ENCODE results near the gene ATP6V0B. TPM values are rescaled to one million over a fixed set of nuclear protein-coding genes. Genes with fewer than 3 reads are reported as not detected.

Gene ATP6V0B
- total and polyA plus RNA-seq, 2 experiments from 2014 or later = 112 to 142 TPM

GRCh38 chr1:43993206-43993914 lies 18.6 kb downstream of the ATP6V0B start:
- Histone ChIP-seq H3F3A (replicated peaks; ENCODE audit: low read depth) (peaks cover 21% of the 10 kb centered on the region), H3K79me2 (replicated peaks; ENCODE audit: insufficient read depth) (no peaks in the 10 kb centered on the region), H3K4me2 (0 out of 2 replicates have a peak overlapping the region, but pooled peaks have one; percentile 97), H3K27me3 (ENCODE audit: insufficient read depth) (peaks cover 11% of the 10 kb centered on the region; the same call in 1 of the 2 replicates), H2AFZ (no peak overlapping the region), H3K27ac (ENCODE audit: low read depth) (no peak overlapping the region), H3K36me3 (ENCODE audit: insufficient read depth) (no peaks in the 10 kb centered on the region), H4K20me1 (replicated peaks; ENCODE audit: insufficient read depth) (no peaks in the 10 kb centered on the region), H3K9me2 (ENCODE audit: insufficient read depth) (no peaks in the 10 kb centered on the region), H3K4me1 (ENCODE audit: insufficient read depth) (peaks cover 10% of the 10 kb centered on the region), H3K4me3 (no peak overlapping the region; the same call in 1 of the 2 replicates)
- TF ChIP-seq CREB1 (CRISPR knock-in tag; IDR thresholded peaks at IDR 0.05; ENCODE audit: low read depth) (no peak), REST (IDR thresholded peaks at IDR 0.05; ENCODE audit: unreplicated experiment) (no peak), POLR2AphosphoS5 (IDR thresholded peaks at IDR 0.05; ENCODE audit: low read depth) (no peak), NANOG (IDR thresholded peaks at IDR 0.05; ENCODE audit: borderline replicate concordance) (no peak), JUNB (IDR thresholded peaks at IDR 0.05; ENCODE audit: unreplicated experiment) (no peak), EZH2phosphoT487 (IDR thresholded peaks at IDR 0.05; ENCODE audit: unreplicated experiment) (no peak), STAT1 (IDR thresholded peaks at IDR 0.05; ENCODE audit: unreplicated experiment) (no peak), ZNF331 (CRISPR knock-in tag; IDR thresholded peaks at IDR 0.05; ENCODE audit: low read depth) (no peak), EZH2 (IDR thresholded peaks at IDR 0.05; ENCODE audit: low read depth, unreplicated experiment) (no peak)
- TF ChIP-seq, protein P1, sequence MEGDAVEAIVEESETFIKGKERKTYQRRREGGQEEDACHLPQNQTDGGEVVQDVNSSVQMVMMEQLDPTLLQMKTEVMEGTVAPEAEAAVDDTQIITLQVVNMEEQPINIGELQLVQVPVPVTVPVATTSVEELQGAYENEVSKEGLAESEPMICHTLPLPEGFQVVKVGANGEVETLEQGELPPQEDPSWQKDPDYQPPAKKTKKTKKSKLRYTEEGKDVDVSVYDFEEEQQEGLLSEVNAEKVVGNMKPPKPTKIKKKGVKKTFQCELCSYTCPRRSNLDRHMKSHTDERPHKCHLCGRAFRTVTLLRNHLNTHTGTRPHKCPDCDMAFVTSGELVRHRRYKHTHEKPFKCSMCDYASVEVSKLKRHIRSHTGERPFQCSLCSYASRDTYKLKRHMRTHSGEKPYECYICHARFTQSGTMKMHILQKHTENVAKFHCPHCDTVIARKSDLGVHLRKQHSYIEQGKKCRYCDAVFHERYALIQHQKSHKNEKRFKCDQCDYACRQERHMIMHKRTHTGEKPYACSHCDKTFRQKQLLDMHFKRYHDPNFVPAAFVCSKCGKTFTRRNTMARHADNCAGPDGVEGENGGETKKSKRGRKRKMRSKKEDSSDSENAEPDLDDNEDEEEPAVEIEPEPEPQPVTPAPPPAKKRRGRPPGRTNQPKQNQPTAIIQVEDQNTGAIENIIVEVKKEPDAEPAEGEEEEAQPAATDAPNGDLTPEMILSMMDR (conservative IDR thresholded peaks at IDR 0.05; ENCODE audit: low read depth in 2 of 2) = no peak
- Mint-ChIP-seq H3K4me1 (peaks cover 31% of the 10 kb centered on the region), H3K27ac (no peak overlapping the region), H3K27me3 (ENCODE audit: insufficient read depth, low read depth, poor library complexity) (peaks cover 46% of the 10 kb centered on the region), H3K4me3 (no peak overlapping the region; the same call in 1 of the 3 replicates), H3K36me3 (ENCODE audit: low read depth) (peaks cover 8% of the 10 kb centered on the region; the same call in 2 of the 3 replicates), H3K9me3 (no peaks in the 10 kb centered on the region)
- no peak for ATAC-seq
- DNase-seq (ENCODE audit: low spot score) = no peak
